Stomach (tissue), 4 donors: ENCODE results near the gene CNTNAP5.

Experiments
- EP300 ChIP-seq: sonication (generic); formaldehyde crosslinking; IDR thresholded peaks from one replicate; pipeline ENCODE4 v1.6.1; 2017; ENCODE audit warnings: antibody characterized with exemption
- POLR2A ChIP-seq, 4 donors: fragments of 450-650 bp; IDR thresholded peaks; one replicate each; pipeline ENCODE4 v1.6.1; 2016; ENCODE audit warnings: antibody characterized with exemption in 4 of 4, control low read depth in 2 of 4, mild to moderate bottlenecking in 1 of 4, moderate library complexity in 1 of 4
- TF ChIP-seq, protein P1 (sequence below), 7 experiments: fragments of 450-650 bp in 4 of 7; fragments of 200-600 bp in 3 of 7; sonication (generic) in 3 of 7; IDR thresholded peaks; one replicate each; pipeline ENCODE4 v1.5.1; 2016 to 2019; ENCODE audit warnings: antibody characterized with exemption in 7 of 7, control low read depth in 2 of 7, mild to moderate bottlenecking in 1 of 7

DNA sequence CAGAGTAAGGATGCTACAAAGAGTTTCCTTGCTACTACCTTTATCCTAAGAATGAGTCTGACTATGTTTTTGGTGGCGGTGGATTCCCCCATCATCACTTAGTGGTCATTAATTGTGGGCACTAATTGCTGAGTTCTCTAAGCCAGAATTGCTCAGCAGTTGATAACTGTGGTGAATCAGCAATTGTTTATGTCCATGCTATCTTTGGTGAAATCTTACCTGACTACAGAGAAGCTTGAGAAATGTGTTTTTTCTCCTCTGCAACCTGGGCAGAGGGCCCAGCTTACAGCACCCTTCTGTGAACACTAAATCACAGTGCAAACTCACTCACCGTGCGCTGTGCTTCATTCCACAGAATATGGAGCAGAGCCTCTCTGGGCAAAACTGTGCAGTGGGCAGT lies 683.6 kb downstream of the CNTNAP5 start:
- TF ChIP-seq, protein P1, sequence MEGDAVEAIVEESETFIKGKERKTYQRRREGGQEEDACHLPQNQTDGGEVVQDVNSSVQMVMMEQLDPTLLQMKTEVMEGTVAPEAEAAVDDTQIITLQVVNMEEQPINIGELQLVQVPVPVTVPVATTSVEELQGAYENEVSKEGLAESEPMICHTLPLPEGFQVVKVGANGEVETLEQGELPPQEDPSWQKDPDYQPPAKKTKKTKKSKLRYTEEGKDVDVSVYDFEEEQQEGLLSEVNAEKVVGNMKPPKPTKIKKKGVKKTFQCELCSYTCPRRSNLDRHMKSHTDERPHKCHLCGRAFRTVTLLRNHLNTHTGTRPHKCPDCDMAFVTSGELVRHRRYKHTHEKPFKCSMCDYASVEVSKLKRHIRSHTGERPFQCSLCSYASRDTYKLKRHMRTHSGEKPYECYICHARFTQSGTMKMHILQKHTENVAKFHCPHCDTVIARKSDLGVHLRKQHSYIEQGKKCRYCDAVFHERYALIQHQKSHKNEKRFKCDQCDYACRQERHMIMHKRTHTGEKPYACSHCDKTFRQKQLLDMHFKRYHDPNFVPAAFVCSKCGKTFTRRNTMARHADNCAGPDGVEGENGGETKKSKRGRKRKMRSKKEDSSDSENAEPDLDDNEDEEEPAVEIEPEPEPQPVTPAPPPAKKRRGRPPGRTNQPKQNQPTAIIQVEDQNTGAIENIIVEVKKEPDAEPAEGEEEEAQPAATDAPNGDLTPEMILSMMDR (IDR thresholded peaks at IDR 0.05): no peak
- TF ChIP-seq EP300: no peak
- no peak for TF ChIP-seq POLR2A (IDR thresholded peaks at IDR 0.05)
